Measurements from ENCODE around the gene CORT. TPM values are rescaled to one million over a fixed set of nuclear protein-coding genes. Genes with fewer than 3 reads are reported as not detected.
A peak's percentile ranks its signal among the peaks of the same experiment; 100 is the strongest.

Gene CORT
- polyA plus RNA-seq, 1 donor from 2014 or later = 0.81 TPM

- peak overlapping the region; percentile 23 for H3K9ac ChIP-seq (ENCODE audit: low read length)
- H3K4me2 ChIP-seq (ENCODE audit: low read length) = no peak overlapping the region
- TF ChIP-seq RAD21 (conservative IDR thresholded peaks at IDR 0.05) (peak; percentile 82), EZH2 (IDR thresholded peaks at IDR 0.05; ENCODE audit: borderline replicate concordance, insufficient read depth, low read length, poor library complexity, severe bottlenecking) (no peak), TAF1 (IDR thresholded peaks at IDR 0.05; ENCODE audit: low read depth) (no peak), POLR2AphosphoS5 (IDR thresholded peaks at IDR 0.05) (no peak), CTCF (IDR thresholded peaks at IDR 0.05; ENCODE audit: poor library complexity, severe bottlenecking) (peak; percentile 94), SMC3 (conservative IDR thresholded peaks at IDR 0.05; ENCODE audit: poor library complexity) (peak; percentile 75), MXI1 (conservative IDR thresholded peaks at IDR 0.05; ENCODE audit: poor library complexity, severe bottlenecking) (peak; percentile 14), EP300 (conservative IDR thresholded peaks at IDR 0.05; ENCODE audit: poor library complexity, severe bottlenecking) (no peak)
- TF ChIP-seq, protein P1, sequence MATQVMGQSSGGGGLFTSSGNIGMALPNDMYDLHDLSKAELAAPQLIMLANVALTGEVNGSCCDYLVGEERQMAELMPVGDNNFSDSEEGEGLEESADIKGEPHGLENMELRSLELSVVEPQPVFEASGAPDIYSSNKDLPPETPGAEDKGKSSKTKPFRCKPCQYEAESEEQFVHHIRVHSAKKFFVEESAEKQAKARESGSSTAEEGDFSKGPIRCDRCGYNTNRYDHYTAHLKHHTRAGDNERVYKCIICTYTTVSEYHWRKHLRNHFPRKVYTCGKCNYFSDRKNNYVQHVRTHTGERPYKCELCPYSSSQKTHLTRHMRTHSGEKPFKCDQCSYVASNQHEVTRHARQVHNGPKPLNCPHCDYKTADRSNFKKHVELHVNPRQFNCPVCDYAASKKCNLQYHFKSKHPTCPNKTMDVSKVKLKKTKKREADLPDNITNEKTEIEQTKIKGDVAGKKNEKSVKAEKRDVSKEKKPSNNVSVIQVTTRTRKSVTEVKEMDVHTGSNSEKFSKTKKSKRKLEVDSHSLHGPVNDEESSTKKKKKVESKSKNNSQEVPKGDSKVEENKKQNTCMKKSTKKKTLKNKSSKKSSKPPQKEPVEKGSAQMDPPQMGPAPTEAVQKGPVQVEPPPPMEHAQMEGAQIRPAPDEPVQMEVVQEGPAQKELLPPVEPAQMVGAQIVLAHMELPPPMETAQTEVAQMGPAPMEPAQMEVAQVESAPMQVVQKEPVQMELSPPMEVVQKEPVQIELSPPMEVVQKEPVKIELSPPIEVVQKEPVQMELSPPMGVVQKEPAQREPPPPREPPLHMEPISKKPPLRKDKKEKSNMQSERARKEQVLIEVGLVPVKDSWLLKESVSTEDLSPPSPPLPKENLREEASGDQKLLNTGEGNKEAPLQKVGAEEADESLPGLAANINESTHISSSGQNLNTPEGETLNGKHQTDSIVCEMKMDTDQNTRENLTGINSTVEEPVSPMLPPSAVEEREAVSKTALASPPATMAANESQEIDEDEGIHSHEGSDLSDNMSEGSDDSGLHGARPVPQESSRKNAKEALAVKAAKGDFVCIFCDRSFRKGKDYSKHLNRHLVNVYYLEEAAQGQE (IDR thresholded peaks at IDR 0.05; ENCODE audit: borderline replicate concordance) = no peak
- no peaks in the 10 kb centered on the region for H3K9me2 ChIP-seq (ENCODE audit: insufficient read depth, low read length)
- H3K4me3 ChIP-seq (ENCODE audit: low read length) = peak overlapping the region; percentile 45
- H3K79me2 ChIP-seq (replicated peaks; ENCODE audit: insufficient read depth, low read length) = no peaks in the 10 kb centered on the region
- H3K36me3 ChIP-seq (ENCODE audit: insufficient read depth, low read length) = no peaks in the 10 kb centered on the region
- H3F3A ChIP-seq (ENCODE audit: insufficient read depth, low read length, poor library complexity, severe bottlenecking) = no peaks in the 10 kb centered on the region
- no peak overlapping the region for H2AFZ ChIP-seq (ENCODE audit: low read depth, low read length)
- H3K27me3 ChIP-seq (ENCODE audit: insufficient read depth, low read depth, low read length) = no peaks in the 10 kb centered on the region
- H3K27ac ChIP-seq (ENCODE audit: low read length) = no peak overlapping the region
- H3K9me3 ChIP-seq (ENCODE audit: low read length) = no peaks in the 10 kb centered on the region
- no peaks in the 10 kb centered on the region for H4K20me1 ChIP-seq (ENCODE audit: insufficient read depth)
Observed at GRCh38 chr1:10494754-10495474, 45.1 kb downstream of the CORT start.

DNA sequence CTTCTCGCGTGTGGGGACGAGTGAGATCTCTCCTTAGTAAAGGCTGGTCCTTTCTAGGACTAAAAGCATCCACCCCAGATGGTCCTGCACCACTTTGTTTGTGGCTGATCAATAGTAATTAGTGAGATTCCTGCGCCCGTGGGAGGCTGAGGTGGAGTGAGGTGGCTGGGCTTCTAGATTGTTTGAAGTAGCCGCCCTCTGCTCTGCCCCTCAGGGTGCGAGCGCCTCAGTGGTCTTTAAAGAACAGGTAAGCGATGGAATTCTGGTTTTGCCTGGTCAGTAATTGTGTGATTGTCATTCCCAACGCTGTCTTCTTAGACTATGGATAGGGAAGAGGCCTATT is 45.6 kb downstream of the CORT start:
- H2AFZ ChIP-seq (ENCODE audit: low read depth, low read length) = no peak overlapping the region
- TF ChIP-seq RAD21 (conservative IDR thresholded peaks at IDR 0.05) (no peak), CTCF (IDR thresholded peaks at IDR 0.05; ENCODE audit: poor library complexity, severe bottlenecking) (no peak), EP300 (conservative IDR thresholded peaks at IDR 0.05; ENCODE audit: poor library complexity, severe bottlenecking) (no peak), SMC3 (conservative IDR thresholded peaks at IDR 0.05; ENCODE audit: poor library complexity) (no peak), POLR2AphosphoS5 (IDR thresholded peaks at IDR 0.05) (no peak), MXI1 (conservative IDR thresholded peaks at IDR 0.05; ENCODE audit: poor library complexity, severe bottlenecking) (no peak), TAF1 (IDR thresholded peaks at IDR 0.05; ENCODE audit: low read depth) (no peak), EZH2 (IDR thresholded peaks at IDR 0.05; ENCODE audit: borderline replicate concordance, insufficient read depth, low read length, poor library complexity, severe bottlenecking) (no peak)
- TF ChIP-seq, protein P1 (IDR thresholded peaks at IDR 0.05; ENCODE audit: borderline replicate concordance) = no peak
- H3K9me3 ChIP-seq (ENCODE audit: low read length) = no peaks in the 10 kb centered on the region
- no peaks in the 10 kb centered on the region for H3F3A ChIP-seq (ENCODE audit: insufficient read depth, low read length, poor library complexity, severe bottlenecking)
- no peaks in the 10 kb centered on the region for H3K27me3 ChIP-seq (ENCODE audit: insufficient read depth, low read depth, low read length)
- H3K4me3 ChIP-seq (ENCODE audit: low read length) = no peak overlapping the region
- no peak overlapping the region for H3K4me2 ChIP-seq (ENCODE audit: low read length)
- H3K9me2 ChIP-seq (ENCODE audit: insufficient read depth, low read length) = no peaks in the 10 kb centered on the region
- H3K79me2 ChIP-seq (replicated peaks; ENCODE audit: insufficient read depth, low read length) = no peaks in the 10 kb centered on the region
- H3K36me3 ChIP-seq (ENCODE audit: insufficient read depth, low read length) = no peaks in the 10 kb centered on the region
- H3K9ac ChIP-seq (ENCODE audit: low read length) = no peak overlapping the region
- H3K27ac ChIP-seq (ENCODE audit: low read length) = no peak overlapping the region
- H4K20me1 ChIP-seq (ENCODE audit: insufficient read depth) = no peaks in the 10 kb centered on the region

Measured in neural cell (in vitro differentiated cells).